HG02759 (cell line): ENCODE results near the gene CNTNAP5.
"Not testable (repeated sequence)": the region's sequence is repeated elsewhere in the genome, so short reads cannot be mapped to it uniquely, and the experiment has no call there.

Source experiments
- ATAC-seq: cut with Tn5 transposase; IDR thresholded peaks from one replicate; pipeline ENCODE4 v1.9.1; 2021; ENCODE audit warnings: mild to moderate bottlenecking, moderate library complexity; ENCODE audit not compliant: unreplicated experiment

Gene CNTNAP5

GRCh38 chr2:124402274-124402673 lies 377.2 kb downstream of the CNTNAP5 start:
- ATAC-seq = no peak

DNA sequence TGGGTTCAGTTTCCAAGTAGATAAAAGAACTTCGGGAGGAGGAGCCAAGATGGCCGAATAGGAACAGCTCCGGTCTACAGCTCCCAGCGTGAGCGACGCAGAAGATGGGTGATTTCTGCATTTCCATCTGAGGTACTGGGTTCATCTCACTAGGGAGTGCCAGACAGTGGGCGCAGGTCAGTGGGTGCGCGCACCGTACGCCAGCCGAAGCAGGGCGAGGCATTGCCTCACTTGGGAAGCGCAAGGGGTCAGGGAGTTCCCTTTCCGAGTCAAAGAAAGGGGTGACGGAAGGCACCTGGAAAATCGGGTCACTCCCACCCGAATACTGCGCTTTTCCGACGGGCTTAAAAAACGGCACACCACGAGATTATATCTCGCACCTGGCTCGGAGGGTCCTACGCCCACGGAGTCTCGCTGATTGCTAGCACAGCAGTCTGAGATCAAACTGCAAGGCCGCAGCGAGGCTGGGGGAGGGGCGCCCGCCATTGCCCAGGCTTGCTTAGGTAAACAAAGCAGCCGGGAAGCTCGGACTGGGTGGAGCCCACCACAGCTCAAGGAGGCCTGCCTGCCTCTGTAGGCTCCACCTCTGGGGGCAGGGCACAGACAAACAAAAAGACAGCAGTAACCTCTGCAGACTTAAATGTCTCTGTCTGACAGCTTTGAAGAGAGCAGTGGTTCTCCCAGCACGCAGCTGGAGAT lies 382.9 kb downstream of the CNTNAP5 start:
- ATAC-seq = not testable (repeated sequence)

GRCh38 chr2:124424074-124424473 lies 399.0 kb downstream of the CNTNAP5 start:
- ATAC-seq = no peak

DNA sequence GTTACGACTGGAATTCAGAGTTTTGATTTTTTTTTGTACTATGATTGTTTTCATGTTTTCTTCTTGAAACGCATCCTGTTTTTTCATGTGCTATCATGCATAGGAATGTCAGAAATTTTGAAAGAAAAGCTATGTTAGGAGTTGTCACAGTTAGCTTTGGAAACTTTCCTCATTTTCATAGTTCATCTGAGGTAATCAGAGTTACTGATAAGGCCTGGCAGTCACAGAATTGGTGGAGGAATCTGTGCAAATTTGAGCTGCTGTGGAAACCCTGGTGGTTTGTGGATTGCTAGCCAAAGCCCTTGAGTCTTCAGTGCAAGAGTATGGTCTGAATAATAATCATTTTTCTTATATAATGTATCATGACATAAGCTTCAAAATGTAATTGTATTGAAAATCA lies 401.0 kb downstream of the CNTNAP5 start:
- no peak for ATAC-seq

DNA sequence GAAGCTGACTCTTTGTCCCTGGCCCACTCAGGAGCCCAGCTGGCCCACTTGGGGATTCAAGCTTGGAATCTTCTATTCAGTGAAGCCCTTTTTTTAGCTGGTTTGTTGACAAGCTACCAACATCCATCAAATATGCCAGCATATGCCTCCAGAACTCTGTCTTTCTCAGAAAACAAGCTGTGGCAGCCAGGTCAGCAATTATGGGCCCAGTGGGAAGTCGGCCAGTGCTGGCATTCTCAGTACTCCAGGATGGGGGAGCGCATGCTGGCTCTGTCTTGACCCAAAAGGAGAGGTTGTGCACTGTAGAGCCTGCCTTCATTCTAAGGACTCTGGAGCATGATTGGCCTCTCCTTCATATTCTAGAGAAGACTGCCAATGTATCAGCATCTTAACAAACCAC lies 401.5 kb downstream of the CNTNAP5 start:
- ATAC-seq = no peak

DNA sequence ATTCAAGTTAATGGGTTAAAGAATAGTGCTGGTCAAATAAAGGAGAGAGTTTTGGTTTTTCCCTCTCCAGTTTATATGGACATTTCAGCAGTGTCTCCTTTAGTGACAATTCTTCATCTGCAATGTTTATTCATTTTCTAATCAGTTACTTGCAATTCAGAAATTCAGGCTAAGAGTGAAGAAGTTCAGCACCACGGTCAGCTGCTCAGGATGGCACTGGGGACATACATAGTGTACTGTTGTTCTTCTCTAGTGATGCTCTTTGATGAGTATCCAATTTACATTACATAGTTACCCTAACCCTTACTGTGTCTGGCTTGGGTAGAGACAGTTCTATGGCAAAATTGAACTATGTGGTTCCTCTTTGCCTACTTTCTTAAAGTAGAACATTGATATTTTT lies 412.7 kb downstream of the CNTNAP5 start:
- no peak for ATAC-seq

- no peak for ATAC-seq
These were observed 425.4 kb downstream of the CNTNAP5 start for GRCh38 chr2:124450481-124450880.

DNA sequence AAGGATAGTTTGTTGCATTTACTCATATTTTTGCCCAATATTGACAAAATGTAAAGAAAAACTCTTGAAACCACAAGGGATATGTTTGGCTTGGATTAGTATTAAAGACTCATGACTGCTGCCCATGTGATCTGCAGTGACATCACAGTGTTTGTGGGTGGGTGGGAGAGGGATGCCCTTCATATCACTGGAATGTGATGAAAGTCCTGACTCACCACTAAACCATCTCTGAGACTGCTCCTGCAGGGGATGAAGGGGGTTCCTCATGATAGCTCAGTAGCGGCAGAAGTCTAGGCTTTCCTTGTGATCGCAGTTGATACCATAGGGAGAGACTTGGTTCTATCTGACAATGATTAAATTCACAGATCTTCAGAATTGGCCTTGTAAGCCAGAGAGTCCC lies 451.2 kb downstream of the CNTNAP5 start:
- ATAC-seq = no peak

GRCh38 chr2:124478761-124479160 lies 453.7 kb downstream of the CNTNAP5 start:
- no peak for ATAC-seq

GRCh38 chr2:124480958-124481357 lies 455.9 kb downstream of the CNTNAP5 start:
- no peak for ATAC-seq

GRCh38 chr2:124482044-124482443 lies 457.0 kb downstream of the CNTNAP5 start:
- ATAC-seq = no peak

GRCh38 chr2:124482551-124482950 lies 457.5 kb downstream of the CNTNAP5 start:
- no peak for ATAC-seq

GRCh38 chr2:124485659-124486058 lies 460.6 kb downstream of the CNTNAP5 start:
- no peak for ATAC-seq

DNA sequence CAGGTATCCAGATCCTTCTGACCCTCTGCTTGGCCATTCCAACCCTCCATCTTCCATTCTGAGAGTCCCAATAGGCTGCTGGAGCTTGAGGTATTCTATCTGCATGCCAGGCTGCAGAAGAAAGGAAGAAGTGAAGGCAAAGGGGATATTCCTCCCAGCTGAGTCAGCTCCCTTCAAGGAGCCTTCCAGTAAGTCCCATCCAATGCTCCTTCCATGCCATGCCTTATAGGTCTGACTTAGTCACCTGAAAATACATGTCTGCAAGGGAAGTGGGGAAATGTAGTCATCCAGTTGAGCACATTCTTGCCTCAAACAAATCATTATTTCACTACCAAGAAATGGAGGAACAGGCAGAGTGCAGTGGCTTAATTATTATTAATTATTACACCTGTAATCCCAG lies 464.6 kb downstream of the CNTNAP5 start:
- ATAC-seq = no peak

- no peak for ATAC-seq
These were observed 476.6 kb downstream of the CNTNAP5 start for GRCh38 chr2:124501575-124502152.

DNA sequence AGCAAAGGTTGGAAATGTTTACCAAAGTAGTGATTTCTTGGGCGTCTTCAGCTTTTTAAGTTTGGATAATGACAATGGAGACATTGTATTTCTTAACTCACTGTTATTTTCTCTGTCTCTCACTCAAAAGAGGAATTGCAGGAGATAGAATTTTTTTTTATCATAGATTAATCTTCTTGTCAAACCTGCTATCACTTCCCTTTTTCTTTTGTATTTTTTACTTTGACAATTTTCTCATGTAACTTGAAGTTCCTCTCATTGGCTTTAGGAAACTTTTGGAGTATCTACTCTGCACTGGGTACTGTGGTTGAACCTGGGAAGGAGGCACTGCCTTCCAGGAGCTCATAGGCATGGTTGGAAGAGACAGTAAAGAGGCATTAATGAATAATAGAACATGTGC lies 489.1 kb downstream of the CNTNAP5 start:
- ATAC-seq = no peak

GRCh38 chr2:124520953-124521352 lies 495.9 kb downstream of the CNTNAP5 start:
- no peak for ATAC-seq

DNA sequence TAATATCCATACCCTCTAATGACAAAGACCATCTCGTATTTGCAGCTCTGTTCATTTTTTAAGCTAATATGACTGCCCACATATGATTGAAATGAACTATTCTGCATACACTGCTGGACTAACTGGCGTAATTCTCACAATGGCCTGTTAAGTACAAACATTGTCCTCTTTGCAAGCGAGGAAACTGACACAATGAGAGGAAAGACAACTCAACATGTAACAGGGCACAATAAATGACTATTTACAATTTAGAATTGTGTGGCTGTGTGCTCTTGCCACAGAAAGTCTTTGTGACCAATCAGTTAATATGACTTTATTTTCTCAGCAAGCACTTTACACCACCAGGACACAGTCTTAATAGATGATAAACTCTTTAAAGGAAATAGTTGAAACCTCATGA lies 498.0 kb downstream of the CNTNAP5 start:
- no peak for ATAC-seq

DNA sequence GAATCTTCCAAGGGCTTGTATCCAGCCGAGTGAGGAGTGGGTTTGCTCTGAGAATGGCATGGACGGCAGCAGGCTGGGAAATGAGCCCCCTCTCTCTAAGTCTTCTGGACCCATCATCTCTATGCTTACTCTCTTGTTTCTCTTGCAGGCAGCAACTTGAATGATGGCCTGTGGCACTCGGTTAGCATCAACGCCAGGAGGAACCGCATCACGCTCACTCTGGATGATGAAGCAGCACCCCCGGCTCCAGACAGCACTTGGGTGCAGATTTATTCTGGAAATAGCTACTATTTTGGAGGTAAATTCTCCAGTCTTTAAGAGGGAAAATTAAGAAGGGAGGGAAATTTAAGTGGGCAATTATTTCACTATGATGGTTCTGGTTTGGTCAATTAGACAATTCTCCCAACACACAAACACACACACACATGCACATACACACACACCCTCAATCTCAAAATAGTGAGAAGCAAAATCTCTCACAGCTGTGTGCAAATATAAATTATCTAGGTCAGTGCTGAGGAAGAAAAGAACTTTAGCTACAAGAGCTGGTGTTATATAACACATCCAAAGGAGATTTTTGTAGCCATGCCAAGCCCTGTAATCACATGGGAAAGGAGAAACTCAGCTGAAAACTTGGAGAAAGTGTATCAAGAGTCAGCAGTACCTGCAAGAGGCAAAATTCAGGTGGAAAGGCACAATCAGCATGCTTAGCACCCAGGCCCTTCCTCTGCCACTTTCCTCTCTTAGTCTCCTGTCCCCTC lies 499.2 kb downstream of the CNTNAP5 start:
- no peak for ATAC-seq

- ATAC-seq = no peak
These were observed 501.1 kb downstream of the CNTNAP5 start for GRCh38 chr2:124526221-124526620.

- no peak for ATAC-seq
These were observed 505.1 kb downstream of the CNTNAP5 start for GRCh38 chr2:124530203-124530602.
